ENCODE data around the gene AGBL3. TPM values are rescaled to one million over a fixed set of nuclear protein-coding genes. Genes with fewer than 3 reads are reported as not detected.

AGBL3 gene
- polyA plus RNA-seq, 3 donors: 0.03 to 0.20 (median 0.12) TPM

- Histone ChIP-seq H3K9me3 (replicated peaks in 1 of 2; ENCODE audit: control insufficient read depth in 1 of 2, insufficient read depth in 1 of 2, low read length in 2 of 2) (no peaks in the 10 kb centered on the region), H4K20me1 (ENCODE audit: insufficient read depth, low read length) (no peaks in the 10 kb centered on the region), H3K9ac (ENCODE audit: insufficient read depth, low read length, poor library complexity, severe bottlenecking) (no peak overlapping the region), H3K36me3 (replicated peaks in 1 of 2; ENCODE audit: control insufficient read depth in 1 of 2, insufficient read depth in 2 of 2, low read length in 2 of 2) (no peaks in the 10 kb centered on the region), H3K79me2 (ENCODE audit: insufficient read depth, low read length) (no peaks in the 10 kb centered on the region), H2AFZ (ENCODE audit: insufficient read depth, low read depth, low read length, poor library complexity, severe bottlenecking) (no peak overlapping the region), H3K4me3 (replicated peaks in 1 of 3; ENCODE audit: low read depth in 2 of 3, low read length in 3 of 3) (no peak overlapping the region), H3K27ac (ENCODE audit: low read depth in 1 of 2, low read length in 2 of 2) (no peak overlapping the region), H3K4me1 (ENCODE audit: control insufficient read depth in 1 of 2, insufficient read depth in 2 of 2, low read length in 2 of 2) (no peaks in the 10 kb centered on the region), H3K4me2 (replicated peaks; ENCODE audit: extremely low read depth, low read length, poor library complexity, severe bottlenecking) (no peak overlapping the region), H3K27me3 (ENCODE audit: control insufficient read depth in 2 of 2, insufficient read depth in 2 of 2, low read length in 2 of 2) (no peaks in the 10 kb centered on the region)
- no peak overlapping the region for H3K4me3 Mint-ChIP-seq
- H3K27ac Mint-ChIP-seq: no peak overlapping the region
- H3K27me3 Mint-ChIP-seq (ENCODE audit: low read depth in 3 of 3): peaks cover 0 to 2% (median 2%) of the 10 kb centered on the region in 3 donors
- no CpG with 5 or more reads among the region's 4 CpGs for WGBS (ENCODE audit: insufficient coverage)
- no peaks in the 10 kb centered on the region for H3K36me3 Mint-ChIP-seq
- no peak for TF ChIP-seq CTCF (IDR thresholded peaks at IDR 0.05)
- H3K4me1 Mint-ChIP-seq: no peaks in the 10 kb centered on the region
- DNase-seq: no peak
- intact Hi-C loops (cut with micrococcal nuclease): no loop called here
- H3K9me3 Mint-ChIP-seq: no peaks in the 10 kb centered on the region
Measured at GRCh38 chr7:134963036-134963435, 23.3 kb upstream of the AGBL3 start.

- no peaks in the 10 kb centered on the region for H3K9me3 ChIP-seq (replicated peaks in 1 of 2; ENCODE audit: control insufficient read depth in 1 of 2, insufficient read depth in 1 of 2, low read length in 2 of 2)
- TF ChIP-seq CTCF (IDR thresholded peaks at IDR 0.05): no peak
- intact Hi-C loops (cut with micrococcal nuclease): no loop called here
- Mint-ChIP-seq H3K4me3 (no peak overlapping the region), H3K9me3 (no peaks in the 10 kb centered on the region), H3K36me3 (no peaks in the 10 kb centered on the region), H3K27ac (no peak overlapping the region), H3K27me3 (ENCODE audit: low read depth in 3 of 3) (peaks cover 0 to 2% (median 2%) of the 10 kb centered on the region in 3 donors), H3K4me1 (no peaks in the 10 kb centered on the region)
- no peaks in the 10 kb centered on the region for H3K4me1 ChIP-seq (ENCODE audit: control insufficient read depth in 1 of 2, insufficient read depth in 2 of 2, low read length in 2 of 2)
- DNase-seq: no peak
- H3K4me3 ChIP-seq (replicated peaks in 1 of 3; ENCODE audit: low read depth in 2 of 3, low read length in 3 of 3): no peak overlapping the region
- no peaks in the 10 kb centered on the region for H4K20me1 ChIP-seq (ENCODE audit: insufficient read depth, low read length)
- no peaks in the 10 kb centered on the region for H3K79me2 ChIP-seq (ENCODE audit: insufficient read depth, low read length)
- H3K36me3 ChIP-seq (replicated peaks in 1 of 2; ENCODE audit: control insufficient read depth in 1 of 2, insufficient read depth in 2 of 2, low read length in 2 of 2): no peaks in the 10 kb centered on the region
- H3K27ac ChIP-seq (ENCODE audit: low read depth in 1 of 2, low read length in 2 of 2): no peak overlapping the region
- H3K9ac ChIP-seq (ENCODE audit: insufficient read depth, low read length, poor library complexity, severe bottlenecking): no peak overlapping the region
- H3K4me2 ChIP-seq (replicated peaks; ENCODE audit: extremely low read depth, low read length, poor library complexity, severe bottlenecking): no peak overlapping the region
- H2AFZ ChIP-seq (ENCODE audit: insufficient read depth, low read depth, low read length, poor library complexity, severe bottlenecking): no peak overlapping the region
- H3K27me3 ChIP-seq (ENCODE audit: control insufficient read depth in 2 of 2, insufficient read depth in 2 of 2, low read length in 2 of 2): no peaks in the 10 kb centered on the region
- WGBS (ENCODE audit: insufficient coverage): 100% methylated on average over 1 of the region's 3 CpGs
Measured at GRCh38 chr7:134966691-134967090, 19.6 kb upstream of the AGBL3 start.
